Heart left ventricle (tissue), 16 donors: ENCODE data around the gene ITGAX. TPM values are rescaled to one million over a fixed set of nuclear protein-coding genes. Genes with fewer than 3 reads are reported as not detected.

Experiments used
- ATAC-seq, 4 donors: fragments of 200-7000 bp; cut with Tn5 transposase; one replicate each; pipeline ENCODE4 v1.9.1; 2020 to 2022; ENCODE audit warnings: moderate library complexity in 4 of 4, mild to moderate bottlenecking in 3 of 4, moderate number of reproducible peaks in 1 of 4
- DNase-seq, 5 donors: peaks; one replicate each; pipeline ENCODE4 v3.0.0-alpha.2; 2020
- H3K27ac ChIP-seq, 12 donors: fragments of 200-600 bp; sonication (generic) in 4 of 12; one replicate each; pipeline versions ENCODE4 v1.5.0 to v1.8.0; 2016 to 2022; ENCODE audit warnings: mild to moderate bottlenecking in 2 of 12
- H3K27me3 ChIP-seq, 9 donors: fragments of 200-600 bp; sonication (generic) in 2 of 9; one replicate each; pipeline versions ENCODE4 v1.5.1 to v1.8.0; 2016 to 2022; ENCODE audit warnings: mild to moderate bottlenecking in 3 of 9
- H3K36me3 ChIP-seq, 9 donors: fragments of 200-600 bp; sonication (generic) in 2 of 9; one replicate each; pipeline versions ENCODE4 v1.5.0 to v1.8.0; 2018 to 2022; ENCODE audit warnings: mild to moderate bottlenecking in 2 of 9
- H3K4me1 ChIP-seq, 12 donors: fragments of 200-600 bp; sonication (generic) in 4 of 12; one replicate each; pipeline versions ENCODE4 v1.5.0 to v1.8.0; 2016 to 2022; ENCODE audit warnings: mild to moderate bottlenecking in 3 of 12
- H3K4me3 ChIP-seq, 12 donors: fragments of 200-600 bp; sonication (generic) in 4 of 12; one replicate each; pipeline versions ENCODE4 v1.5.0 to v1.8.0; 2017 to 2022; ENCODE audit warnings: mild to moderate bottlenecking in 9 of 12, moderate library complexity in 4 of 12
- H3K9me3 ChIP-seq, 12 donors: fragments of 200-600 bp; sonication (generic) in 4 of 12; one replicate each; pipeline versions ENCODE4 v1.5.0 to v1.8.0; 2016 to 2022; ENCODE audit warnings: mild to moderate bottlenecking in 1 of 12
- CTCF ChIP-seq, 12 donors: fragments of 200-600 bp; sonication (generic) in 4 of 12; IDR thresholded peaks; one replicate each; pipeline versions ENCODE4 v1.5.0 to v1.8.0; 2018 to 2022; ENCODE audit warnings: antibody characterized with exemption in 12 of 12, mild to moderate bottlenecking in 5 of 12
- POLR2A ChIP-seq, 2 donors: fragments of 450-650 bp; IDR thresholded peaks; one replicate each; pipeline ENCODE4 v1.6.1; 2017; ENCODE audit warnings: antibody characterized with exemption in 2 of 2, mild to moderate bottlenecking in 2 of 2, moderate library complexity in 2 of 2
- WGBS, 4 donors: extraction: QIAGEN DNeasy Blood & Tissue Kit in 2 of 4; methylation state at CpG; one replicate each; pipeline versions ENCODE4 v1.1.5 to v1.1.7; 2013 to 2018; 5-methylcytosine and 5-hydroxymethylcytosine counted together
- intact Hi-C, 10 donors: fragments of 100-400 bp; cut with DNase I; formaldehyde crosslinking; loops; one replicate each; pipeline versions ENCODE4 v1.11.1 to v1.14.2; 2022
- polyA plus RNA-seq, 2 donors: library from polyadenylated mRNA; stranded (reverse); fragments of 200-250 nt; gene quantifications; one replicate each; pipeline ENCODE4 v1.2.3, GENCODE V29; 2013
- total RNA-seq, 9 donors: library from RNA; depleted of rRNA in 2 of 9; stranded (reverse); fragments of >200 nt in 2 of 9; fragmentation: NEBNext Ultra II Directional in 3 of 9; extraction: Animal tissue kit (Norgen Biotek cat#: 25700) in 3 of 9; gene quantifications; one replicate each; pipeline versions ENCODE4 v1.1.0 to v1.2.4, GENCODE V29; 2016 to 2023
- donor health status: ischemic (EF 13 %, LVEDD 7.1; RV severe dilation, severe dysfunction).
- donor health status: healthy with polysubstance abuse.
- donor health status: DM: no; HTN: yes; CAD: no.
- donor health status: DM: no; HTN: no; CAD: no.
- donor health status: ischemic (EF 25% LVEDD 6.9; RV normal size, moderate dysfunction).
- donor health status: ischemic (EF 25% LVEDD 5.7; RV mildly dilated, moderate dysfunction).
- donor health status: healthy.
- donor health status: DM: yes; HTN: yes; CAD: no.
- donor health status: ischemic (EF 35%, LVEDD 5.7; RV mildly dilated, moderate dysfunction).
- donor health status: nonischemic (EF 11% LVEDD 7.7; RV severe dilation, severe dysfunction).
- donor health status: DM: yes; HTN: yes; CAD: no.
- donor health status: PGD.
- donor health status: ischemic (EF 29% LVEDD 5.4; RV normal size, mild dysfunction).
- donor health status: nonischemic (EF 23%, LVEDD 6.1; RV moderate dilation, normal function).

The ITGAX gene
- total and polyA plus RNA-seq, 11 donors: 0.73 to 52.7 (median 2.0) TPM

DNA sequence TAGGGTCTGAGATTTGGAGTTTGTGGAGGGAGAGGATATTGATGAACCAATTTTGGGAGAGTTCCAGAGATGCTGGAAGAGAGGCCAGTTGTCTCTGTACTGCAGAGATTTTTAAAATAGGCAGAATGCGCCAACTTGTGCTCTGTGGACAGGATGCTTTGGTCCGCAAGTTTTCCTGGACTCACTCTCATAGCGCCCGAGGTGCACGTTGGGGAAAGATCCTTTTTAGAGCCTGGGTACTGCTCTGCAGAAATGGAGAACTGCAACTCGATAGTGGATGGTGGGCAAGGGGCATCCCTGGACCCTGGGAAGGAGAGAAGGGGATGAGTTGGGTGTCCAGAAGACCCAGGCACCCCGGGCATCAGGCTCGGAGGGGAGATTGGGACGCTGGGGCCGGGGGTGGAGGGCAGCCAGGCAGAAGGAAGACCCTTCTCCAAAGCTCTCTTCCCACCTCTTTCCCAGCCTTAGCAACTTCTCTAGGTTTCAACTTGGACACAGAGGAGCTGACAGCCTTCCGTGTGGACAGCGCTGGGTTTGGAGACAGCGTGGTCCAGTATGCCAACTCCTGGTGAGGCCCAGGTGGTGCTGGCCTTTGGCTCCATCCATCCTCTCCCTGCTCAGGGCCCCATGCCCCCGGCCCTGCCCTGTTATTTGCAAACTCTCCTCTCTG, 590 bp downstream of the ITGAX start:
- Histone ChIP-seq H3K4me1 (peaks cover 0 to 66% (median 6%) of the 10 kb centered on the region in 12 donors), H3K9me3 (no peaks in the 10 kb centered on the region), H3K36me3 (no peaks in the 10 kb centered on the region), H3K27me3 (no peaks in the 10 kb centered on the region), H3K4me3 (peak overlapping the region in 3 of 12 donors; percentile 17 to 54 (median 24)), H3K27ac (peak overlapping the region in 2 of 12 donors; percentile 37 to 76)
- TF ChIP-seq CTCF (IDR thresholded peaks at IDR 0.05): no peak
- TF ChIP-seq POLR2A (IDR thresholded peaks at IDR 0.05): no peak
- intact Hi-C loops: no loop called here
- DNase-seq (peak in 1 of 5 donors; percentile 9), ATAC-seq (no peak)
- WGBS, 4 donors: 75 to 88% (median 80%) methylated on average over 14 of the region's 14 CpGs

DNA sequence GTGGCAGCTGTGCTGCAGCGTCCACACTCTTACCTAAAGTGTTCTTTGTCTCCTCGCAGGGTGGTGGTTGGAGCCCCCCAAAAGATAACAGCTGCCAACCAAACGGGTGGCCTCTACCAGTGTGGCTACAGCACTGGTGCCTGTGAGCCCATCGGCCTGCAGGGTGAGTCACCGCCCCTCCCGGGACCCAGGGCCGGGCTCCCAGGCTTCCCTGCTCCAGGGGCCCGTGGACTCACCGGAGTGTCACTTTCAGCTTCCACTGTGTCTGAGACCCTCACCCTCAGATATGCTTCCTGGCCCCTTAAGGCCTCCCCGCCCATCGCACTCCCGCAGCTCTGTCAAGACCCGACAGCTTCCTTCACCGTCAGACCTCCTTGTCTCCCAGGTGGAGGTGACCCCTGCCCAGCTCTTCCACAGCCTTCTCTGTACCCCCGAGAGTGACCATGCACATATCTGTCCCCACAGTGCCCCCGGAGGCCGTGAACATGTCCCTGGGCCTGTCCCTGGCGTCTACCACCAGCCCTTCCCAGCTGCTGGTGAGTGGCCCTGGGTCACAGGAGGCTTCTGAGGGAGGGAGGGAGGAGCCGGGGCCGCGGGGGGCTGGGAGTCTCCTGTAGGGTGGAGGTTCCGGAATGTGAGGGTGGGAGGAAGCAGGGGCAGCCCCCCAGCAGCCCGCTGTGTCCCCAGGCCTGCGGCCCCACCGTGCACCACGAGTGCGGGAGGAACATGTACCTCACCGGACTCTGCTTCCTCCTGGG, 1.8 kb downstream of the ITGAX start:
- Histone ChIP-seq H3K4me1 (peaks cover 0 to 55% (median 6%) of the 10 kb centered on the region in 12 donors), H3K4me3 (peak overlapping the region in 1 of 12 donors; percentile 54), H3K9me3 (no peaks in the 10 kb centered on the region), H3K27me3 (peaks cover 0 to 2% (median 0%) of the 10 kb centered on the region in 9 donors), H3K27ac (peak overlapping the region in 1 of 12 donors; percentile 30), H3K36me3 (no peaks in the 10 kb centered on the region)
- intact Hi-C loops: no loop called here
- WGBS, 4 donors: 52 to 69% (median 62%) methylated on average over 12 to 28 of the region's 28 CpGs
- DNase-seq (peak in 1 of 5 donors; percentile 13), ATAC-seq (no peak)
- TF ChIP-seq POLR2A (IDR thresholded peaks at IDR 0.05) (no peak), CTCF (IDR thresholded peaks at IDR 0.05) (no peak)

DNA sequence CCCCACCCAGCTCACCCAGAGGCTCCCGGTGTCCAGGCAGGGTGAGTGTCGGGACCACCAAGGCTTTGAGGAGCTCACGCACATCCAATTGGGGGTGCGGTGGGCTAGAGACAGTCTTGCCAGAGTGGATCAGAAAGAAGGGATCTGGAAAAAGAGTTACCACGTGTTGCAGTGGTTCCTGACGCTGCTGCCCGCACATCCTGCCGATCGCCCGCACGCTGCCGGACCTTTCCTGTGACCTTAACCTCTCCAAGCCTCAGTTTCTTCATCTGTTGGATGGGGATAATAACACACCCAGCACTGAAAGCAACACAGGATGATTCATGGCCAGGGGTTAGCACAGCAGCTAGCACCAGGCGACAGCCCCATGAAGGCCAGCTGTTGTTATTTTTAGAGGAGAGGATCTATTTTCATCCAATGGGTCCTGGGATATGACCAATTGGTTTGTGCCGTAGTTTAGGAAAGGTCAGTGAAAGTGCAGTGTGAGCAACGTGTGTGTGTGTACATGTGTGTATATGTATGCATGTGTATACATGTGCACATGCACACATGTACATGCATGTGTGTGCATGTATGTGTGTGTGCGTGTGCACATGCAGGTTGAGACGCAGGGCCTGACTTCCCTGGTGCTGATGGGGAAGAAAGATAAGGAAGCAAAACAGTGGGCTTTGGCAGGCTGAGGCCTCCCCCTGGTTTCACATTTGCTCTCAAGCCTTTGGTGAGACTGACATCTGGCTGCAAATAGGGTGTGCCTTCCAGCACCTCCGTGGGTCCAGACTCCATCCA, 2.5 kb downstream of the ITGAX start:
- H3K27me3 ChIP-seq: peaks cover 0 to 5% (median 0%) of the 10 kb centered on the region in 9 donors
- ATAC-seq (peak in 3 of 4 donors; percentile 50 to 80 (median 77)), DNase-seq (peak in 1 of 5 donors; percentile 28)
- H3K27ac ChIP-seq: no peak overlapping the region
- TF ChIP-seq POLR2A (IDR thresholded peaks at IDR 0.05) (no peak), CTCF (IDR thresholded peaks at IDR 0.05) (no peak)
- peak overlapping the region in 1 of 12 donors; percentile 54 for H3K4me3 ChIP-seq
- peaks cover 0 to 49% (median 6%) of the 10 kb centered on the region in 12 donors for H3K4me1 ChIP-seq
- whole genome bisulfite sequencing, 4 donors: 59 to 68% (median 61%) methylated on average over 18 of the region's 18 CpGs
- H3K36me3 ChIP-seq: no peaks in the 10 kb centered on the region
- intact Hi-C loops: no loop called here
- no peaks in the 10 kb centered on the region for H3K9me3 ChIP-seq
